GM21786 (cell line): ENCODE data around the gene DCDC2.
"Not testable (repeated sequence)": the region's sequence is repeated elsewhere in the genome, so short reads cannot be mapped to it uniquely, and the experiment has no call there.

Experiments used
- ATAC-seq: cut with Tn5 transposase; IDR thresholded peaks from one replicate; pipeline ENCODE4 v1.9.1; 2021; ENCODE audit not compliant: unreplicated experiment

Gene DCDC2

GRCh38 chr6:24273096-24273870, 84.6 kb downstream of the DCDC2 start:
- no peak for ATAC-seq

- ATAC-seq = no peak
Measured at GRCh38 chr6:24272553-24272952, 85.3 kb downstream of the DCDC2 start.

GRCh38 chr6:24272148-24272547, 85.7 kb downstream of the DCDC2 start:
- ATAC-seq = no peak

- no peak for ATAC-seq
Measured at GRCh38 chr6:24270011-24270410, 87.8 kb downstream of the DCDC2 start.

- not testable (repeated sequence) for ATAC-seq
Measured at GRCh38 chr6:24258214-24258613, 99.6 kb downstream of the DCDC2 start.

GRCh38 chr6:24257282-24257681, 100.6 kb downstream of the DCDC2 start:
- ATAC-seq = no peak

GRCh38 chr6:24255676-24256075, 102.2 kb downstream of the DCDC2 start:
- ATAC-seq = peak; percentile 92

- no peak for ATAC-seq
Measured at GRCh38 chr6:24253360-24253759, 104.5 kb downstream of the DCDC2 start.

- ATAC-seq = no peak
Measured at GRCh38 chr6:24252280-24252679, 105.6 kb downstream of the DCDC2 start.

GRCh38 chr6:24251339-24251738, 106.5 kb downstream of the DCDC2 start:
- no peak for ATAC-seq

GRCh38 chr6:24249926-24250325, 107.9 kb downstream of the DCDC2 start:
- no peak for ATAC-seq

GRCh38 chr6:24245275-24245674, 112.6 kb downstream of the DCDC2 start:
- no peak for ATAC-seq

- no peak for ATAC-seq
Measured at GRCh38 chr6:24242924-24243323, 114.9 kb downstream of the DCDC2 start.

- not testable (repeated sequence) for ATAC-seq
Measured at GRCh38 chr6:24241779-24242178, 116.1 kb downstream of the DCDC2 start.

- ATAC-seq = no peak
Measured at GRCh38 chr6:24240943-24241342, 116.9 kb downstream of the DCDC2 start.

- no peak for ATAC-seq
Measured at GRCh38 chr6:24240380-24240928, 117.4 kb downstream of the DCDC2 start.

GRCh38 chr6:24238700-24239099, 119.2 kb downstream of the DCDC2 start:
- ATAC-seq = no peak

- ATAC-seq = not testable (repeated sequence)
Measured at GRCh38 chr6:24236779-24237178, 121.1 kb downstream of the DCDC2 start.

- no peak for ATAC-seq
Measured at GRCh38 chr6:24233813-24234442, 123.9 kb downstream of the DCDC2 start.

- no peak for ATAC-seq
Measured at GRCh38 chr6:24231438-24231977, 126.4 kb downstream of the DCDC2 start.

- no peak for ATAC-seq
Measured at GRCh38 chr6:24229696-24230405, 128.0 kb downstream of the DCDC2 start.
